ENCODE results near the gene PFDN6. TPM values are rescaled to one million over a fixed set of nuclear protein-coding genes. Genes with fewer than 3 reads are reported as not detected.

Gene PFDN6
- polyA plus RNA-seq, 2 donors, result 127 to 293 TPM

DNA sequence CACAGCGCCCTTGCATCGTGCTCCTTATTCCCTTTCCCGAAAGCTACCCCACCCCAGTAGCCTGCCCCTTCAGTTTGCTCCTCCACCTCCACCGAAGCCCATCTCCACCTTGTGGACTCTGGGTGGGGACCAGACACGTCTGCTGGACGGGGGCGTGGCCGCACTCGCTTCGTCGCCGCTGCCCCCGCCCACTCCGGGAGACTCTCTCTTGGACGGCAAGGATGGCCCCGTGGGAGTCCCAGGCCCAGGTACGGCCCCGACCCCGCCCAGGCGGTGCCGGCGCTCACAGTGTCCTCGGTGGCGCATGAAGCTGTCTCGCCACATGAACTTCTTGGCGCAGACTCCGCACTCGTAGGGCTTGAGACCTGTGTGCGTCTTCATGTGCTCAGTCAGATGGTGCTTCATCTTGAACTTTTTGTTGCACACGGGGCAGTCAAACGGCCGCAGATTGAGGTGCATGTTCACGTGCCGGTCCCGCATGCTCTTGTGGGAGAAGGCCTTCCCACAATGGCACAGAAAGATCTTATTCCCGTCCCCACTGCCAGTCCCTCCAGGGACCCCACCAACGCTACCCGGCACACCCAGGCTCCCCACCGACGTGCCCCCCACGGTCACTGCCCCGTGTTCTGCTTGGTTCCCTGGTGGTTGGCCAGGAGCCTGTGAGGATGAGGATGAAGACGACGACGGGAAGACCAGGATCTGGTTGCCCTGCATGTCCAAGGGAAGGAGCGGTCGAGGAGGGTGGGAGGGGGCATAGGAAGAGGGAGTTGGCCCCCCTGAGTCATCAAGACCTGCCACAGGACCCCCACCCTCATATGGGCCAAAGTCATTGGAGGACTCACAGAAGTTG lies 25.8 kb downstream of the PFDN6 start:
- H3K4me3 ChIP-seq (ENCODE audit: low read depth in 1 of 2, low read length in 2 of 2), result peak overlapping the region; percentile 83 to 88
- H3K9me3 ChIP-seq (ENCODE audit: control insufficient read depth in 2 of 2, insufficient read depth in 1 of 2, low read depth in 1 of 2, low read length in 1 of 2), result no peaks in the 10 kb centered on the region
- H3K4me1 ChIP-seq (ENCODE audit: control insufficient read depth in 2 of 2, insufficient read depth in 2 of 2, low read length in 1 of 2), result peaks cover 4 to 18% of the 10 kb centered on the region in 2 donors
- WGBS, 2 donors, result 32 to 38% methylated on average over 47 of the region's 47 CpGs
- peak overlapping the region; percentile 97 to 98 for H3K27ac ChIP-seq (ENCODE audit: low read depth in 2 of 2, low read length in 1 of 2)
- peaks cover 12 to 16% of the 10 kb centered on the region in 2 donors for H3K36me3 ChIP-seq (ENCODE audit: control insufficient read depth in 2 of 2, insufficient read depth in 2 of 2, low read length in 1 of 2)
- H3K27me3 ChIP-seq (ENCODE audit: control insufficient read depth in 1 of 2, insufficient read depth in 2 of 2, low read length in 2 of 2), result no peaks in the 10 kb centered on the region

DNA sequence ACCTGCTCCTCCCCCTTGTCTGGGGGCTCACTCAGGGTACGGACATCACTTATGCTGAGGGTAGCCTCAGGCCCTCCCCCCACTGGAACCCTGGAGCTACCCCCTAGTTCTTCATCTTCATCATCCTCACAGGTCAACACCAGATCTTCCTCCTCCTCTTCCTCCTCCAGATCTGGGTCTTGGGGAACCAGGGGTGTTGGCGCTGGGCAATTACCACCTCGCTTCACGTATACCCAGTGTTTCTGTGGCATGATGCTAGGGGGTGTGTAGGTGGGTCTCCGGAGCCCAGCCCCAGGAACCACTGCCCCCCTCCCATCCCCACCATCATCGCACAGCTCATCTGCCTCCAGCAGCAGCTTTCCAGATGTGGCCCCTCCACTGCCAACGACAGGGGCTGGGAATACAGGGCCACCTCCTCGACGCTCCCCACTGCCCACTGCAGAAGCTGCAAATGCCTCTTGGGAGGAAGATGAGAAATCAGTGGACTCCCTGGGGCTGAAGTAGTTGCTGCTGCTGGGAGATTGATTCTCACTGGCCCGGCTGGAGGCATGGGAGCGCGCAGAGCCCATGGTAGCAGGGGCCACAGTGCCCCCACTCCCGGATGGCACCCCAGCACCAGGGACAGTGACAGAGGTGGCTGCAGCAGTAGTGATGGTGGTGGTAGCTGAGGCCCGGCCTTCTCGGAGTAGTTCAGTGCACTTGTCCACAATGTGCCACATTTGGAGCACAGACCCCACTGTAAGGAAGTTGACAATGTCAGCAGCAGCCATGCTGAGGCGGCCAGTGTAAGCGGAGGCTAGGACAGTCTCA lies 26.6 kb downstream of the PFDN6 start:
- H3K9me3 ChIP-seq (ENCODE audit: control insufficient read depth in 2 of 2, insufficient read depth in 1 of 2, low read depth in 1 of 2, low read length in 1 of 2), result no peaks in the 10 kb centered on the region
- H3K27ac ChIP-seq (ENCODE audit: low read depth in 2 of 2, low read length in 1 of 2), result no peak overlapping the region
- H3K4me1 ChIP-seq (ENCODE audit: control insufficient read depth in 2 of 2, insufficient read depth in 2 of 2, low read length in 1 of 2), result peaks cover 4 to 27% of the 10 kb centered on the region in 2 donors
- H3K36me3 ChIP-seq (ENCODE audit: control insufficient read depth in 2 of 2, insufficient read depth in 2 of 2, low read length in 1 of 2), result peaks cover 16 to 24% of the 10 kb centered on the region in 2 donors
- H3K4me3 ChIP-seq (ENCODE audit: low read depth in 1 of 2, low read length in 2 of 2), result no peak overlapping the region
- WGBS, 2 donors, result 88 to 93% methylated on average over 17 of the region's 17 CpGs
- H3K27me3 ChIP-seq (ENCODE audit: control insufficient read depth in 1 of 2, insufficient read depth in 2 of 2, low read length in 2 of 2), result no peaks in the 10 kb centered on the region

- WGBS, 2 donors, result 75 to 78% methylated on average over 19 of the region's 19 CpGs
- Histone ChIP-seq H3K27ac (ENCODE audit: low read depth in 2 of 2, low read length in 1 of 2) (peak overlapping the region; percentile 88 to 90), H3K4me1 (ENCODE audit: control insufficient read depth in 2 of 2, insufficient read depth in 2 of 2, low read length in 1 of 2) (peaks cover 6 to 28% of the 10 kb centered on the region in 2 donors), H3K27me3 (ENCODE audit: control insufficient read depth in 1 of 2, insufficient read depth in 2 of 2, low read length in 2 of 2) (no peaks in the 10 kb centered on the region), H3K36me3 (ENCODE audit: control insufficient read depth in 2 of 2, insufficient read depth in 2 of 2, low read length in 1 of 2) (peaks cover 18 to 24% of the 10 kb centered on the region in 2 donors), H3K9me3 (ENCODE audit: control insufficient read depth in 2 of 2, insufficient read depth in 1 of 2, low read depth in 1 of 2, low read length in 1 of 2) (no peaks in the 10 kb centered on the region), H3K4me3 (ENCODE audit: low read depth in 1 of 2, low read length in 2 of 2) (peak overlapping the region in 1 of 2 donors; percentile 50)
These were observed 27.4 kb downstream of the PFDN6 start for GRCh38 chr6:33316603-33317418.

GRCh38 chr6:33317419-33317668 lies 27.9 kb downstream of the PFDN6 start:
- no peaks in the 10 kb centered on the region for H3K9me3 ChIP-seq (ENCODE audit: control insufficient read depth in 2 of 2, insufficient read depth in 1 of 2, low read depth in 1 of 2, low read length in 1 of 2)
- peak overlapping the region; percentile 88 to 90 for H3K27ac ChIP-seq (ENCODE audit: low read depth in 2 of 2, low read length in 1 of 2)
- peak overlapping the region; percentile 50 to 53 for H3K4me3 ChIP-seq (ENCODE audit: low read depth in 1 of 2, low read length in 2 of 2)
- peaks cover 18 to 24% of the 10 kb centered on the region in 2 donors for H3K36me3 ChIP-seq (ENCODE audit: control insufficient read depth in 2 of 2, insufficient read depth in 2 of 2, low read length in 1 of 2)
- H3K4me1 ChIP-seq (ENCODE audit: control insufficient read depth in 2 of 2, insufficient read depth in 2 of 2, low read length in 1 of 2), result peaks cover 7 to 28% of the 10 kb centered on the region in 2 donors
- WGBS, 2 donors, result 0 to 2% methylated on average over 8 to 27 of the region's 27 CpGs
- H3K27me3 ChIP-seq (ENCODE audit: control insufficient read depth in 1 of 2, insufficient read depth in 2 of 2, low read length in 2 of 2), result no peaks in the 10 kb centered on the region

DNA sequence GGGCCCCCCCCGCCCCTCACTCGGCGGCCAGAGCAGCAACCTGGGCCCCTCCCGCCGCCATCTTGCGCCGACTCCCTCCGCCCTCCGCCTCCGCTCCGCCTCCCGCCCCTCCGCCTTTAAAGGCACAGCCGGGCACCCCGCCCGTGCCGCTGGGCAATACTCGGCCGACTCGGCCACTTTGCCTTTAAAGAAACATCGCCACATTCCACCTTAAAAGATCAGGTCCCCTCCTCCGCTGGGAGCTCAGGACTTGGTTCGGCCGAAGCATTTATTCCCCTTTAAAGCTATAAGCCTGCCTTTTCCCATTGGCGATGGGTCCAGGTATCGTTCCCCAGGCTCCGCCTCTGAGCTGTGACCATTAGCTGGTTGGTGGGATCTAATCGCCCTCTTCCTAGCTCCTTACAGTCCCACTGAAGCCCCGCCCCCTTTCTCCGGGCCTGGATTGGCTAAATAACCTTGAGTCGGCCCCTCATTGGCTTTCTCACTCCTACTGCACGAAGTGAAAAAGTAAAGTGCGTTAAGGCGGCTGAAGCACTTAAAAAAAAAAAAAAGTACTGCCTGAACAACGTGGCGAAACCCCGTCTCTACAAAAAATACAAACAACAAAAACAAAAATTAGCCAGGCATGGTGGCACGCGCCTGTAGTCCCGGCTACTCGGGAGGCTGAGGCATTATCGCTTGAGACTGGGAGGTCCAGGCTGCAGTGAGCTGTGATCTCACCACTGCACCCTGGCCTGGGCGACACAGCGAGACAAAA lies 28.4 kb downstream of the PFDN6 start, which contains the start of gene ZBTB22:
TSS of gene ZBTB22 (minus strand) at position 76 of the 757 bp plus-strand sequence. CDS start 828 bp downstream, outside the sequence.
- H3K4me3 ChIP-seq (ENCODE audit: low read depth in 1 of 2, low read length in 2 of 2), result peak within 1 kb of the TSS; percentile 50 to 53
- no peaks in the 10 kb centered on the region for H3K27me3 ChIP-seq (ENCODE audit: control insufficient read depth in 1 of 2, insufficient read depth in 2 of 2, low read length in 2 of 2)
- peaks cover 18 to 24% of the 10 kb centered on the region in 2 donors for H3K36me3 ChIP-seq (ENCODE audit: control insufficient read depth in 2 of 2, insufficient read depth in 2 of 2, low read length in 1 of 2)
- no peaks in the 10 kb centered on the region for H3K9me3 ChIP-seq (ENCODE audit: control insufficient read depth in 2 of 2, insufficient read depth in 1 of 2, low read depth in 1 of 2, low read length in 1 of 2)
- peak within 1 kb of the TSS; percentile 88 to 90 for H3K27ac ChIP-seq (ENCODE audit: low read depth in 2 of 2, low read length in 1 of 2)
- H3K4me1 ChIP-seq (ENCODE audit: control insufficient read depth in 2 of 2, insufficient read depth in 2 of 2, low read length in 1 of 2), result peaks cover 7 to 26% of the 10 kb centered on the region in 2 donors
- WGBS, 2 donors, result 2% methylated on average over 36 to 44 of the region's 44 CpGs

GRCh38 chr6:33318426-33319073 lies 29.1 kb downstream of the PFDN6 start:
- H3K9me3 ChIP-seq (ENCODE audit: control insufficient read depth in 2 of 2, insufficient read depth in 1 of 2, low read depth in 1 of 2, low read length in 1 of 2), result no peaks in the 10 kb centered on the region
- H3K4me1 ChIP-seq (ENCODE audit: control insufficient read depth in 2 of 2, insufficient read depth in 2 of 2, low read length in 1 of 2), result peaks cover 7 to 26% of the 10 kb centered on the region in 2 donors
- WGBS, 2 donors, result 62 to 66% methylated on average over 8 of the region's 8 CpGs
- peak overlapping the region in 1 of 2 donors; percentile 50 for H3K4me3 ChIP-seq (ENCODE audit: low read depth in 1 of 2, low read length in 2 of 2)
- peaks cover 18 to 24% of the 10 kb centered on the region in 2 donors for H3K36me3 ChIP-seq (ENCODE audit: control insufficient read depth in 2 of 2, insufficient read depth in 2 of 2, low read length in 1 of 2)
- peak overlapping the region; percentile 88 to 90 for H3K27ac ChIP-seq (ENCODE audit: low read depth in 2 of 2, low read length in 1 of 2)
- no peaks in the 10 kb centered on the region for H3K27me3 ChIP-seq (ENCODE audit: control insufficient read depth in 1 of 2, insufficient read depth in 2 of 2, low read length in 2 of 2)

- H3K4me3 ChIP-seq (ENCODE audit: low read depth in 1 of 2, low read length in 2 of 2), result no peak overlapping the region
These were observed 30.5 kb downstream of the PFDN6 start for GRCh38 chr6:33319939-33320314.

DNA sequence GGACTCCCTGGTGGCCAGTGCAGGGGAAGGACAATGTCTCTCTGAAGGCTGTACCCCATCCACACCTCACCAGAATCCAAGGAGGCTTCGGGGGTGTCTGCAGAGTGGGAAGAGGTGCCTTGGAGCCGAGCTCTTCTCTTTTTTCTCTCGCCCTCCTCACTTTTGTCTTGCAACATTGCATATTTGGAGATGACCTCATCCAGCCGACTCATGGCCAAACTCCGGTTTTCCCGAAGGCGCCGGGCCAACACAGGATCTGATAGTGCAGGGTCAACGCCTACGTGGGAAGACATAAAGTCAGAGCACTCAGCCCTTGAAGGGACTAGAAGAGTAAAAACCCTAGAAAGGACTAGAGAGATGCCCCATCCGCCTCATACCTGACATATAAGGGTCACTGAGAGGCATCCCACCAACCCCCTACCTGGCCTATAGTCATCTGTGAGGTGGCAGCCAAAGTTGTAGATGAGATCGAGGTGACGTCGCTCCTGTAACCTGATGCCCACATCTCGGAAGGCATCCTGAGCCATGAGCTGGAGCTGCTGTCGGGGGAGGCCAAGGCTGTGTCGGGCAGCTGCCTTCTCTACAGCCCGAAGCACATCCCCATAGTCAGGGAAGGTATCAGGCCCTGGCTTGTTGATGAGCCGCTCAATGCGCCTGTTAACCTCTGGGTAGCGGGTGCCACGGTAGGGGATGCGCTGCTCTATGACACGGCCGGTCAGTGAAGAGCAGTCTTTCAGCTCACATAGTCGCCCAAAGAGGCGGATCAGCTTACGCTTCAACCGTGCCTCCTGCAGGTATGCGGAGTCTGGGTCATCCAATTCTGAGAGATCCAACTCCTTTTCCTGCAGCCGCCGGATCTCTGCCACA lies 31.1 kb downstream of the PFDN6 start:
- WGBS, 2 donors, result 72 to 75% methylated on average over 32 of the region's 32 CpGs
- no peaks in the 10 kb centered on the region for H3K27me3 ChIP-seq (ENCODE audit: control insufficient read depth in 1 of 2, insufficient read depth in 2 of 2, low read length in 2 of 2)
- peak overlapping the region in 1 of 2 donors; percentile 26 for H3K27ac ChIP-seq (ENCODE audit: low read depth in 2 of 2, low read length in 1 of 2)
- peaks cover 2 to 22% of the 10 kb centered on the region in 2 donors for H3K4me1 ChIP-seq (ENCODE audit: control insufficient read depth in 2 of 2, insufficient read depth in 2 of 2, low read length in 1 of 2)
- no peaks in the 10 kb centered on the region for H3K9me3 ChIP-seq (ENCODE audit: control insufficient read depth in 2 of 2, insufficient read depth in 1 of 2, low read depth in 1 of 2, low read length in 1 of 2)
- no peak overlapping the region for H3K4me3 ChIP-seq (ENCODE audit: low read depth in 1 of 2, low read length in 2 of 2)
- H3K36me3 ChIP-seq (ENCODE audit: control insufficient read depth in 2 of 2, insufficient read depth in 2 of 2, low read length in 1 of 2), result peaks cover 18 to 24% of the 10 kb centered on the region in 2 donors

More at GRCh38 chr6:33319939-33320314, 30.5 kb downstream of the PFDN6 start:
- H3K27ac ChIP-seq (ENCODE audit: low read depth in 2 of 2, low read length in 1 of 2), result peak overlapping the region in 1 of 2 donors; percentile 26
- 85 to 89% methylated on average over 3 of the region's 3 CpGs for WGBS, 2 donors
- no peaks in the 10 kb centered on the region for H3K9me3 ChIP-seq (ENCODE audit: control insufficient read depth in 2 of 2, insufficient read depth in 1 of 2, low read depth in 1 of 2, low read length in 1 of 2)
- no peaks in the 10 kb centered on the region for H3K27me3 ChIP-seq (ENCODE audit: control insufficient read depth in 1 of 2, insufficient read depth in 2 of 2, low read length in 2 of 2)
- H3K4me1 ChIP-seq (ENCODE audit: control insufficient read depth in 2 of 2, insufficient read depth in 2 of 2, low read length in 1 of 2), result peaks cover 5 to 28% of the 10 kb centered on the region in 2 donors
- peaks cover 18 to 24% of the 10 kb centered on the region in 2 donors for H3K36me3 ChIP-seq (ENCODE audit: control insufficient read depth in 2 of 2, insufficient read depth in 2 of 2, low read length in 1 of 2)
